Measurements from ENCODE around the gene RNU4-1. TPM values are rescaled to one million over a fixed set of nuclear protein-coding genes. Genes with fewer than 3 reads are reported as not detected.

The RNU4-1 gene
- total RNA-seq, 2 donors from 2014 or later: 4,532 to 5,081 TPM

Other genes with a start within 250 kb of the RNU4-1 start
- 10 to 100 TPM; 47.4 to 55.9 TPM for gene RAB35, start 176.5 kb downstream of the RNU4-1 start, total RNA-seq
- 10 to 100 TPM; 50.2 to 52.5 TPM for gene GCN1, start 98.5 kb downstream of the RNU4-1 start, total RNA-seq
- gene RPLP0, start 92.1 kb downstream of the RNU4-1 start, total RNA-seq: 1,000 to 10,000 TPM; 1,277 to 1,372 TPM
- gene PXN, start 27.5 kb downstream of the RNU4-1 start, total RNA-seq: 100 to 1,000 TPM; 110 to 113 TPM
- gene RNU4-2, start 1.3 kb downstream of the RNU4-1 start, total RNA-seq: over 10,000 TPM; 46,106 to 62,268 TPM
- gene SIRT4, start 9.1 kb upstream of the RNU4-1 start, total RNA-seq: under 1 TPM; 0.69 to 0.71 TPM
- gene PLA2G1B, start 34.5 kb upstream of the RNU4-1 start, total RNA-seq: 1 to 10 TPM in 1 of 2 donors, not detected in 1; 2.0 TPM
- 1 to 10 TPM in 1 of 2 donors, under 1 TPM in 1; 0.28 to 1.0 TPM for gene MSI1, start 75.9 kb upstream of the RNU4-1 start, total RNA-seq
- 100 to 1,000 TPM; 244 to 261 TPM for gene COX6A1, start 144.9 kb upstream of the RNU4-1 start, total RNA-seq
- gene TRIAP1, start 153.1 kb upstream of the RNU4-1 start, total RNA-seq: 10 to 100 TPM; 13.9 to 15.7 TPM
- gene GATC, start 153.2 kb upstream of the RNU4-1 start, total RNA-seq: 10 to 100 TPM; 11.7 to 16.2 TPM
- gene SRSF9, start 176.5 kb upstream of the RNU4-1 start, total RNA-seq: 10 to 100 TPM; 83.5 to 84.4 TPM
- gene DYNLL1, start 202.9 kb upstream of the RNU4-1 start, total RNA-seq: 100 to 1,000 TPM; 221 to 343 TPM
- gene COQ5, start 235.9 kb upstream of the RNU4-1 start, total RNA-seq: 10 to 100 TPM; 15.7 to 21.5 TPM
- 100 to 1,000 TPM; 219 to 226 TPM for gene RNF10, start 241.1 kb upstream of the RNU4-1 start, total RNA-seq